GM18867 (cell line): ENCODE data around the gene ETF1.
"Not testable (repeated sequence)": the region's sequence is repeated elsewhere in the genome, so short reads cannot be mapped to it uniquely, and the experiment has no call there.

Experiments used
- ATAC-seq: cut with Tn5 transposase; IDR thresholded peaks from one replicate; pipeline ENCODE4 v1.9.1; 2021; ENCODE audit warnings: mild to moderate bottlenecking, moderate library complexity; ENCODE audit not compliant: unreplicated experiment

The ETF1 gene

GRCh38 chr5:138533973-138534941 lies 8.8 kb downstream of the ETF1 start:
- ATAC-seq, result no peak

DNA sequence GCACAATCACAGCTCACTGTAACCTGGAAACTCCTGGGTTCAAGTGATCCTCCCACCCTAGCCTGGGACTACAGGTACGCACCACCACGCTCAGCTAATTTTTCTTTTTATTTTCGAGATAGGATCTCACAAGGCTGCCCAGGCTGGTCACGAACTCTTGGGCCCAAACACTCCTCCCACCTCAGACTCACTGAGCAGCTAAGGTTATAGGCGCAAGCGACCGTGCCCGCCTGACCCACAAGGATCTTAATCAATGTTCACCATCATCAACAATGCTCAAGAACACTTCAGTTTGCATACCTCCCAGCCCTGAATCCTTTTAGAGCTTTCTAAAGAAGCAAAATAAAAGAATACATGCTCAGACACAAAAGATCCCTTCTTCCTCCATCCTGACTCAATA lies 13.2 kb downstream of the ETF1 start:
- no peak for ATAC-seq

GRCh38 chr5:138528744-138529469 lies 14.1 kb downstream of the ETF1 start:
- ATAC-seq, result no peak

- ATAC-seq, result no peak
Observed at GRCh38 chr5:138528208-138528607, 14.8 kb downstream of the ETF1 start.

DNA sequence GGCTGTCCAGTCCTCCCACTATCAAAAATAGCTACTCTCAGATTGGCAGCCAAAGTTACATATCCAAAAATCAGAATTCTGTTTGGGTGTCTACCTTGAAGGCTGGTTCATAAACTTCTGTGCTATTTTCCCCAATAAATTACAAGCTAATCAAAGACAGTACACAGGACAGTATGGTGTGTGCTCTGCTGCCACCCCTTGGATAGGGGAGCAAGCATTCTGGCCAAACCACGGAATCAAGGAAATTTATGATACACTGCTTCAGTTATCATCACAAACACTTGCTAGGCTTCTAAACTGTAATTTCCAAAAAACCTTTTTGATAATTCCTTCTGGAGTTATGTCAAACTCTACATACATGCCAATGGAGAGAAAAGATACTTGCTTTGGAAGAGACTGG lies 15.9 kb downstream of the ETF1 start:
- no peak for ATAC-seq

- ATAC-seq, result no peak
Observed at GRCh38 chr5:138523406-138523805, 19.6 kb downstream of the ETF1 start.

- ATAC-seq, result no peak
Observed at GRCh38 chr5:138520971-138521370, 22.1 kb downstream of the ETF1 start.

GRCh38 chr5:138517437-138517836 lies 25.6 kb downstream of the ETF1 start:
- no peak for ATAC-seq

GRCh38 chr5:138515556-138516245 lies 27.3 kb downstream of the ETF1 start:
- ATAC-seq, result no peak

DNA sequence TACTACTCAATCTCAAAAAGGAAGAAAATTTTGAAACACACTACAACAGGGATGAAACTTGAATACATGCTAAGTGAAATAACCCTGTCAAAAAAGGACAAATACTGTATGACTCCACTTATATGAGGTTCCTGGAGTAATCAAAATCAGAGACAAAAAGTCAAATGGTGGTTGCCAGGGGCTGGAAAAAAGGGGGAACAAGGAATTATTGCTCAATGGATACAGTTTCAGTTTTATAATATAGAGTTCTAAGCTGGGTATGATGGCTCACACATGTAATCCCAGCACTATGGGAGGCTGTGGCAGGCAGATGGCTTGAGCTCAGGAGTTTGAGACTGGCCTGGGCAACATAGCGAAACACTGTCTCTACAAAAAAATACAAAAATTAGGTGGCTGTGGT lies 29.0 kb downstream of the ETF1 start:
- no peak for ATAC-seq

GRCh38 chr5:138508958-138509357 lies 34.1 kb downstream of the ETF1 start:
- no peak for ATAC-seq

- not testable (repeated sequence) for ATAC-seq
Observed at GRCh38 chr5:138507485-138507884, 35.6 kb downstream of the ETF1 start.

DNA sequence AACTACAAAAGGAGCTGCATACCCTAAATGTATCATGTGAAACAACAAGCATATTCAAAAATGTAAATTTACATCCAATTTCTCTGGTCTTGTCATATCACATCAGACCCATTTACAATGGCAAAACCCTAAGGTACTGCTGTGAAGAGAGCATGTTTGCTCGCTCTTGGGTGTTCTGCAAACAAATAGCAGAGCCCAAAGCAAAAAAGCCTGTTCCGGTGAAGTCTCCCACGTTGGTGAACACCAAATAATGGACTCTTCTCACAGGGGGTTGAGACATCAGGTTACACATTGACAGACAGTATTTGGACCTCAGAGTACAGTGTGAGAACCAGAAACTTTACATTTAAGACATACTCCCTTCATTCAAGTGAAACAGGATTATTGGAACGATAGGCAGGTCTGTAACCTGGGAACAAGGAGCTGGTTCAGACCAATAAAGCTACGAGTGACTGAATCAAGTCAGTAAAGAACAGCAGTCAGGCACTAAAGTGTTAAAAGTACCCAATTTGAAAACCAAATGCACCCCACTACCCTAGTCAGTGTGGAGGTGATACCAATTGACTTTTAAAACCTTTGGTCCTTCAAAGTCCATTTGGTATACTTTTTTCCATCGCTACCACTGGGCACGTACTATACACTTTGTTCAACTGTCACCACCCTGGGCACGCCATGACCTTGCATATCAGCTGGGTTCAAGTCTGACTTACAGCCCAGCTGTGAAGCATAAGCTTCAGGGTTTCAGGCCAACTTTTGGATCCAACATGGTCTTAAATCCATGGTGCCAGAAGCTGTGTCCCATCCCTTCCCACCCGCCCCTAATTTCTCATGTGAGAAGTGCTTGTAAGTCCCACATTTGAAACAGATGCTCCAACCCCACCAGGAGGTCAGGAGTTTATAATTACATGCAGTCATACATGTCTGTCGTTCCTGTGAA lies 36.4 kb downstream of the ETF1 start:
- no peak for ATAC-seq

- ATAC-seq, result no peak
Observed at GRCh38 chr5:138504799-138505198, 38.2 kb downstream of the ETF1 start.

DNA sequence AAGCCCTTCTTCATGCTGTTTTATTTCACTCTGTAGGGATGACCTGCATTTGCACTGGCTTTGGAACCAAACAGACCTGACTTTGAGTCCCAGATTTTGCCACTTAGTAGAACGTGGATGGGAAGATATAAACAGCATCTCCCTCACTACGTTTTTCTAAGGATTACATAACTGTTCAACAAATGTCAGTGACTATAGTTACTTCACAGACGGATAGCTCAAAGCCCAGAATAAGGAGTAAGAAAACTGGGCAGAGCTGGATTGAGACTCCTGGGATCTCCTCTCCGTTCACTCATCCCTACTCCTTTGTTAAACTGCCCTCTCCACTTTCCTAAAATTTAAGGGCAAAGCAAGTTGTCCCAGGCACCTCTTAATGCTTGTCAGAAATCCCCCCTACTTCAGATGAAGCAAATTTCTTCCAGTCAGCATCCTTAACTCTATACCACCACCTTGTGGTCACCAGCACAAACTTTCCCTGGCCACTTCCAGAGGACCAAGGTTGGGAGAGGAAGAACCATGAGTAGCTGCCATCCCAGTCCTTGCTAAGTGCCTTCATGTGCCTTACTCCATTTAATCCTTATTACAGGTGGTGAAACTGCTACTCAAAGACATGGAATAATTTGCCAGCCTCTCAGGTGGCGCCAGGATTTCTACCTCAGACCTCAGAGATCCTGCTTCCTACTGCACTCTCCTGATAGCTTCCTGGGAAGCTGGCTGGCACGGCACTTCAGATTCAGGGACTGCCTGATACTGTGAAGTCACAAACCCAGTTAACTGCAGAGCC lies 39.4 kb downstream of the ETF1 start:
- no peak for ATAC-seq

- no peak for ATAC-seq
Observed at GRCh38 chr5:138502521-138502920, 40.5 kb downstream of the ETF1 start.

DNA sequence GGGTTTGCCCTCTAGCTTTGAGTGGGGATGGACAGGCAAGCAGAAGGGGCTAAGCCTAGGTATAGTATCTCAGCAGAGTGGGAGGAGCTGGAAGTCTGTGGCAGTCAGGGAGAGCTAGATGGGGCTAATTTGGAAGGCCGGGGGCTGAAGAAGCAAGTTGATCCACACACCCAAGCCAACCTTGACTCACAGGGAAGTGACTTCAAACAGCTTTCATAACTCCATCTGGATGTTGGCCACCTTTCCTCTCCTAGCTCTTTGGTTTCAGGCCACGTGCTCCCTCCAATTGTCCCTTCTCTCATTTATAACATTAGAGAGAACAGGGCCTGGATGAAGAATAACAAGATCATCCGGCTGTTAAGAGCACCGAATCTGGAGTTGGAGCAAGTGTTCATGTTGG lies 40.9 kb downstream of the ETF1 start:
- ATAC-seq, result no peak

DNA sequence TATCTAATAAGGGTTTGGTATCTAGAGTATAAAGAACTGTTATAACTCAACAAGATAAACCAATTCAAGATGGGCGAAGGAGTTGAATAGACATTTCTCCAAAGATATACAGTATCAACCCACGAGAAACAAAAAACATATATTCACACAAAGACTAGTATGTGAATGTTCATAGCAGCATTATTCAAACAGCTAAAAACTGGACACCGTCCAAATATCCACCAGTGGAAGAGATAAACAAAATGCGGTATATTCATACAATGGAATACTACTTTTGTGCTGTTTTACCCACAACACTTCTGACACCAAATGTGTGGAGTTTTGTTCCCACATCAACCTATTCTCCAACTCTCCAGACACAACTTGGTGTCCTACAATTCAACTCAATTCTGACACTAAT lies 44.7 kb downstream of the ETF1 start:
- no peak for ATAC-seq

- ATAC-seq, result no peak
Observed at GRCh38 chr5:138495351-138495750, 47.7 kb downstream of the ETF1 start.
